ENCODE measurements around the gene RBM6.

DNA sequence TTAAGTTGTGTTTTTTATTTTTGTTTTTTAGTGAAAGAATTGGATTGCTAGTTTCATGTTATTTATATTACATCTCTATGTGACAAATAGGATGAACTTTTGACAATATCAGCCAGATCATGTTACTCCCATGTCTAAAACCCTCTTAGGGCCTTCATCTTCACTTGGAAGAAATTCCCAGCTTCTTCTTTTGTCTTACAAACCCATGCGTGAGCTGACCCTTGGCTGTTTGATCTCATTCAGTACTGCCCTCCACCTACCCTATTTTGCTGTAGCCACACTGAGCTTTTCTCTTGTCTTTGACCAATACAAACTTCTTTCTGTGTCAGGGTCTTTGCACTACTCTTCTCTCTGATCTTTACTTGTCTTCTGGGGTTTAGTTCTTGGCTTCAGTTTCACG, 37.0 kb downstream of the RBM6 start:
- TF ChIP-seq POLR2A (IDR thresholded peaks at IDR 0.05), result no peak
- no peak for TF ChIP-seq CTCF (IDR thresholded peaks at IDR 0.05)
- no peak for TF ChIP-seq EP300 (IDR thresholded peaks at IDR 0.05)

Data from tibial nerve (tissue), 4 donors.